AG04450 (cell line): ENCODE measurements around the gene APBA2. TPM values are rescaled to one million over a fixed set of nuclear protein-coding genes. Genes with fewer than 3 reads are reported as not detected.

ENCODE experiments used
- CTCF ChIA-PET: fragments of 300-600, 350-600 bp; formaldehyde crosslinking; extraction: SDS; loops from one replicate; lab custom pipeline; 2022; ENCODE audit warnings: antibody characterized with exemption, inconsistent platforms; lab: Charles Lee
- POLR2A ChIA-PET: fragments of 350-600 bp; formaldehyde crosslinking; extraction: SDS; loops from one replicate; lab custom pipeline; 2021; ENCODE audit warnings: antibody characterized with exemption, inconsistent platforms; lab: Yijun Ruan, JAX
- DNase-seq: peaks from one replicate; pipeline ENCODE4 v3.0.0-alpha.2; 2011; ENCODE audit warnings: low read depth, low spot score
- H3K27ac ChIP-seq: one replicate; pipeline ENCODE4 v1.5.1; 2012; ENCODE audit warnings: low read depth, low read length, control low read depth
- H3K27me3 ChIP-seq: one replicate; pipeline ENCODE4 v1.6.0; 2012; ENCODE audit warnings: low read length; ENCODE audit not compliant: control insufficient read depth, insufficient read depth
- H3K4me3 ChIP-seq: 2 replicates; pipeline ENCODE4 v1.5.1; 2011; ENCODE audit warnings: mild to moderate bottlenecking, low read depth, low read length, control low read depth
- H3K9me3 ChIP-seq: 2 replicates; pipeline ENCODE4 v1.5.1; 2012; ENCODE audit warnings: low read length; ENCODE audit not compliant: control insufficient read depth, insufficient read depth
- polyA plus RNA-seq: library from polyadenylated mRNA; depleted of rRNA; stranded (reverse); fragments of >200 nt; gene quantifications from 2 replicates; pipeline ENCODE4 v1.2.3, GENCODE V29; 2011
- TF ChIP-seq, protein P1 (sequence below): IDR thresholded peaks from 2 replicates; pipeline ENCODE4 v1.5.1; 2011; ENCODE audit warnings: low read depth, low read length, control low read depth, inconsistent platforms

Gene APBA2
- polyA plus RNA-seq, 1 experiment = 18.9 TPM

- POLR2A ChIA-PET = no interaction called here
- CTCF ChIA-PET = no interaction called here
- no peak overlapping the region for H3K27ac ChIP-seq
Observed at GRCh38 chr15:29053661-29054131, 167.9 kb downstream of the APBA2 start.

DNA sequence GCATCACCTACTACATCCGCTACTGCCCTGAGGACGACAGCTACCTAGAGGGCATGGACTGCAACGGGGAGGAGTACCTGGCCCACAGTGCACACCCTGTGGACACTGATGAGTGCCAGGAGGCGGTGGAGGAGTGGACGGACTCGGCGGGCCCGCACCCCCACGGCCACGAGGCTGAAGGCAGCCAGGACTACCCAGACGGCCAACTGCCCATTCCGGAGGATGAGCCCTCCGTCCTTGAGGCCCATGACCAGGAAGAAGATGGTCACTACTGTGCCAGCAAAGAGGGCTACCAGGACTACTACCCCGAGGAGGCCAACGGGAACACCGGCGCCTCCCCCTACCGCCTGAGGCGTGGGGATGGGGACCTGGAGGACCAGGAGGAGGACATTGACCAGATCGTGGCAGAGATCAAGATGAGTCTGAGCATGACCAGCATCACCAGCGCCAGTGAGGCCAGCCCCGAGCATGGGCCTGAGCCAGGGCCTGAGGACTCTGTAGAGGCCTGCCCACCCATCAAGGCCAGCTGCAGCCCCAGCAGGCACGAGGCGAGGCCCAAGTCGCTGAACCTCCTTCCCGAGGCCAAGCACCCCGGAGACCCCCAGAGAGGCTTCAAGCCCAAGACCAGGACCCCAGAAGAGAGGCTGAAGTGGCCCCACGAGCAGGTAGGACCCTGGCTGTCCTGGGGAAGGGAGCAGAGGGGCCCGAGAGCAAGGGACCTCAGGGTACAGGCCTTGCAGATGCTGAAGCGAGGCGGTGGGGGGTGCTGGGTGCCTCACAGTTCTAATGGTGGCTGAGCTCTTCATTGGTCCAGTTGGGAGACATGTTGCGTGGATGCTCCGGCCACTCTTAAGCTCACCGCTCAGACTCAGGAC, 168.6 kb downstream of the APBA2 start:
- ChIA-PET CTCF (no interaction called here), POLR2A (no interaction called here)
- H3K27me3 ChIP-seq = no peaks in the 10 kb centered on the region
- no peak overlapping the region for H3K27ac ChIP-seq
- TF ChIP-seq, protein P1, sequence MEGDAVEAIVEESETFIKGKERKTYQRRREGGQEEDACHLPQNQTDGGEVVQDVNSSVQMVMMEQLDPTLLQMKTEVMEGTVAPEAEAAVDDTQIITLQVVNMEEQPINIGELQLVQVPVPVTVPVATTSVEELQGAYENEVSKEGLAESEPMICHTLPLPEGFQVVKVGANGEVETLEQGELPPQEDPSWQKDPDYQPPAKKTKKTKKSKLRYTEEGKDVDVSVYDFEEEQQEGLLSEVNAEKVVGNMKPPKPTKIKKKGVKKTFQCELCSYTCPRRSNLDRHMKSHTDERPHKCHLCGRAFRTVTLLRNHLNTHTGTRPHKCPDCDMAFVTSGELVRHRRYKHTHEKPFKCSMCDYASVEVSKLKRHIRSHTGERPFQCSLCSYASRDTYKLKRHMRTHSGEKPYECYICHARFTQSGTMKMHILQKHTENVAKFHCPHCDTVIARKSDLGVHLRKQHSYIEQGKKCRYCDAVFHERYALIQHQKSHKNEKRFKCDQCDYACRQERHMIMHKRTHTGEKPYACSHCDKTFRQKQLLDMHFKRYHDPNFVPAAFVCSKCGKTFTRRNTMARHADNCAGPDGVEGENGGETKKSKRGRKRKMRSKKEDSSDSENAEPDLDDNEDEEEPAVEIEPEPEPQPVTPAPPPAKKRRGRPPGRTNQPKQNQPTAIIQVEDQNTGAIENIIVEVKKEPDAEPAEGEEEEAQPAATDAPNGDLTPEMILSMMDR = no peak
- no peak overlapping the region for H3K4me3 ChIP-seq
- H3K9me3 ChIP-seq = peaks cover 16% of the 10 kb centered on the region
- no peak for DNase-seq

More at GRCh38 chr15:29053661-29054131, 167.9 kb downstream of the APBA2 start:
- no peaks in the 10 kb centered on the region for H3K27me3 ChIP-seq
- H3K9me3 ChIP-seq = peaks cover 16% of the 10 kb centered on the region
- no peak overlapping the region for H3K4me3 ChIP-seq
- TF ChIP-seq, protein P1 = no peak
- no peak for DNase-seq

DNA sequence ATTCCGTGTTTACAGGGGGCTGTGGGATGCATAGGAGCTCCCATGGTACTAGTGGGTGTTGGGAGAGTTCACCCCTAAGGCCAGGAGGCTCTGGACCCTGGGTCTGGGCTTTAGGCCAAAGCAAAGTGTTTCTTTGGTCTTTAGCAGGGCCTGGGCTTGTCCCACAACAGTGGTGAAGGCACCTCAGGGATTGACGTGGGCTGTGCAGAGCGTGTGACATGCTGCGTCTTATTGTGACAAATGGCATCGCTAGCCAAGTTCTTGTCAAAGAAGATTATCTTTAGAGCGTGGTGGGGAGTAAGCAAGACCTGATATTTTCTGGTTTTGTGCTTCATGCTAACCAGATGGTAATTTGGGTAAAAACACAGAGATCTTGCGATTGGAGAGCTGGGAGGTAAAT, 170.1 kb downstream of the APBA2 start:
- ChIA-PET CTCF (no interaction called here), POLR2A (no interaction called here)
- Histone ChIP-seq H3K9me3 (peaks cover 16% of the 10 kb centered on the region), H3K27ac (no peak overlapping the region), H3K4me3 (no peak overlapping the region), H3K27me3 (no peaks in the 10 kb centered on the region)
- DNase-seq = no peak
- TF ChIP-seq, protein P1 = no peak

- DNase-seq = no peak
- POLR2A ChIA-PET = no interaction called here
- no peaks in the 10 kb centered on the region for H3K27me3 ChIP-seq
- TF ChIP-seq, protein P1 = no peak
- H3K4me3 ChIP-seq = no peak overlapping the region
- H3K27ac ChIP-seq = no peak overlapping the region
- CTCF ChIA-PET = interaction anchor here (0.9 kb wide), 1 partner anchor 45 kb away, joined by 4 read pairs; no protein-coding TSS in a partner anchor
- peaks cover 16% of the 10 kb centered on the region for H3K9me3 ChIP-seq
Observed at GRCh38 chr15:29056839-29057450, 171.2 kb downstream of the APBA2 start.

DNA sequence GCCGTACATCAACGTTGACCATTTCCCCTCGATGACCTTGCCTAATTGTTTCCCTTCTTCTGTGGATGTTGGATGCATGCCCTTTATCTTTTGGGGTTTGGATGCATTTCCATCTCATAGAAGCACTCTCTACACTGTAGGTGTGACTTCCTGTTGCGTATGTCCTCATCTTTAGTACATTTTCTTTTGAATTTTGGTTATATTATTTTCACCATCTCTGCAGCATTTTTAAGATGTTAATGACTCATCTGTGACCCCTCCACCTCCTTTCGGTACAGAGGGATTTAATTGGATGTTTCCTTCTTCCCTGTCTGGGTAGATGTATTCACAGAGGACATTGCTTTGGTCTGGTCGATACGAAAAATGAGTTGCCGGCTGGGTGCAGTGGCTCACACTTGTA, 172.1 kb downstream of the APBA2 start:
- Histone ChIP-seq H3K4me3 (no peak overlapping the region), H3K27me3 (no peaks in the 10 kb centered on the region), H3K9me3 (peaks cover 15% of the 10 kb centered on the region), H3K27ac (no peak overlapping the region)
- no peak for DNase-seq
- POLR2A ChIA-PET = no interaction called here
- TF ChIP-seq, protein P1 = no peak
- CTCF ChIA-PET = interaction anchor here (0.9 kb wide), 1 partner anchor 44 kb away, joined by 4 read pairs; no protein-coding TSS in a partner anchor
